Transverse colon (tissue), 3 donors: ENCODE data around the gene PNISR.

ENCODE experiments used
- CTCF ChIP-seq, 5 experiments: fragments of 200-600 bp in 3 of 5; fragments of 450-650 bp in 2 of 5; sonication (generic) in 3 of 5; IDR thresholded peaks; 1 replicate in 2 of 5; 2 replicates in 3 of 5; pipeline ENCODE4 v1.5.1; 2016 to 2017; ENCODE audit warnings: antibody characterized with exemption in 5 of 5, inconsistent platforms in 3 of 5, mild to moderate bottlenecking in 2 of 5, moderate library complexity in 1 of 5
- EP300 ChIP-seq: sonication (generic); formaldehyde crosslinking; IDR thresholded peaks from one replicate; pipeline ENCODE4 v1.6.1; 2017; ENCODE audit warnings: antibody characterized with exemption, low read depth

GRCh38 chr6:99471638-99472037, 46.5 kb upstream of the PNISR start:
- TF ChIP-seq CTCF (IDR thresholded peaks at IDR 0.05) (no peak), EP300 (no peak)
